ENCODE data around the gene LILRB4.

DNA sequence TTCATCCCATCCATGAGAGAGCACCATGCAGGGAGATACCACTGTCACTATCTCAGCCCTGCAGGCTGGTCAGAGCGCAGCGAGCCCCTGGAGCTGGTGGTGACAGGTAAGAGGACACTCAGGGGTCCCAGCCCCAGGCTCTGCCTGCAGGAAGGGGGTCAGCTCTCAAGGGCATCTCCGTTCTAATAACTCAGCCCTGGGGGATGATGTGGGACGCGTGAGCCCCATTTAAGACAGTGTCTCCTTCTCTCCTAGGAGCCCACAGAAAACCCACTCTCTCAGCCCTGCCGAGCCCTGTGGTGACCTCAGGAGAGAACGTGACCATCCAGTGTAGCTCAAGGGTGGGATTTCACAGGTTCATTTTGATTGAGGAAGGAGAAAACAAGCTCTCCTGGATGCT lies 46.0 kb downstream of the LILRB4 start:
- TF ChIP-seq, protein P1, sequence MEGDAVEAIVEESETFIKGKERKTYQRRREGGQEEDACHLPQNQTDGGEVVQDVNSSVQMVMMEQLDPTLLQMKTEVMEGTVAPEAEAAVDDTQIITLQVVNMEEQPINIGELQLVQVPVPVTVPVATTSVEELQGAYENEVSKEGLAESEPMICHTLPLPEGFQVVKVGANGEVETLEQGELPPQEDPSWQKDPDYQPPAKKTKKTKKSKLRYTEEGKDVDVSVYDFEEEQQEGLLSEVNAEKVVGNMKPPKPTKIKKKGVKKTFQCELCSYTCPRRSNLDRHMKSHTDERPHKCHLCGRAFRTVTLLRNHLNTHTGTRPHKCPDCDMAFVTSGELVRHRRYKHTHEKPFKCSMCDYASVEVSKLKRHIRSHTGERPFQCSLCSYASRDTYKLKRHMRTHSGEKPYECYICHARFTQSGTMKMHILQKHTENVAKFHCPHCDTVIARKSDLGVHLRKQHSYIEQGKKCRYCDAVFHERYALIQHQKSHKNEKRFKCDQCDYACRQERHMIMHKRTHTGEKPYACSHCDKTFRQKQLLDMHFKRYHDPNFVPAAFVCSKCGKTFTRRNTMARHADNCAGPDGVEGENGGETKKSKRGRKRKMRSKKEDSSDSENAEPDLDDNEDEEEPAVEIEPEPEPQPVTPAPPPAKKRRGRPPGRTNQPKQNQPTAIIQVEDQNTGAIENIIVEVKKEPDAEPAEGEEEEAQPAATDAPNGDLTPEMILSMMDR (conservative IDR thresholded peaks at IDR 0.05 in 1 of 2, IDR thresholded peaks at IDR 0.05 in 1 of 2; ENCODE audit: extremely low read depth in 1 of 2, insufficient read depth in 1 of 2, low read depth in 1 of 2, low read length in 2 of 2): no peak
- TF ChIP-seq EZH2 (IDR thresholded peaks at IDR 0.05; ENCODE audit: borderline replicate concordance, low read length): no peak
